GM21526 (cell line): ENCODE measurements around the gene TOMM20.

Source experiments
- ATAC-seq: cut with Tn5 transposase; IDR thresholded peaks from one replicate; pipeline ENCODE4 v1.9.1; 2021; ENCODE audit warnings: moderate library complexity; ENCODE audit not compliant: unreplicated experiment, low FRiP score

Gene TOMM20

GRCh38 chr1:235136111-235136510 lies 7.5 kb upstream of the TOMM20 start:
- no peak for ATAC-seq

GRCh38 chr1:235134171-235134570 lies 5.5 kb upstream of the TOMM20 start:
- ATAC-seq: no peak

GRCh38 chr1:235133086-235133485 lies 4.4 kb upstream of the TOMM20 start:
- ATAC-seq: no peak

DNA sequence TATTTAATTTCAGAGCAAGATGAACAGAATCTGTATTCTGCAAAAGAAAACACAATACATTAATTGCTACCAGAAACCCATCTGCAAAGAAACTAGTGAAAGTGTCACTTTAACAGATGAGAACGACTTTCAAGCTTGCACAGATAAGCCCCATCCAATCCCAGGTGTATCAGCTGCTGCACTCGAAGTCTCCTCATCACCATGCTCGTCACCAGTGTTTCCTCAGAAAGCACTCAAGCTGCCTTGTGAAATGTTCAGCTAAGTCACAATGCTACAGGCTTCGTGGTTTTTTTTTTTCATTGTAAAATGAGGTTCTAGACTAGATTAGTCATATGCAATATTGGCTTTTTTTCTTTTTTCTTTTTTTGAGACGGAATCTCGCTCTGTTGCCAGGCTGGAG lies 3.3 kb upstream of the TOMM20 start:
- ATAC-seq: no peak

DNA sequence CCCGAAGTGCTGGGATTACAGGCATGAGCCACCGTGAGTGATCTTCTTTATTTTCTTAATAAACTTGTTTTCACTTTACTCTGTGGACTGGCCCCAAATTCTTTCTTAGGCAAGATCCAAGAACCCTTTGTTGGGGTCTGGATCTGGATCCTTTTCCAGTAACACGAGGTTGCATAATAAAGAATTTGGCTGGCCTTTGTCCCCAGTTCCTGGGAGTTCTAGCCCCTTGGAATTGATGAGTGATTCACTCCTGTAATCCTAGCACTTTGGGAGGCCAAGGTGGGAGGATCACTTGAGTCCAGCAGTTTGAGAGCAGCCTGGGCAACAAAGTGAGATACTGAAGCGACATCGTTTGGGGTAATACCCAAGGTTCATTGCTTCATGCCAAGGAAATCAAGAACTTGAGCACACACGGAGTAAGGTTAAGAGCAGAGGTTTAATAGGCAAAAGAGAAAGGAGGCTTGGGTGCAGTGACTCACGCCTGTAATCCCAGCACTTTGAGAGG lies 2.2 kb upstream of the TOMM20 start:
- no peak for ATAC-seq

- no peak for ATAC-seq
Measured at GRCh38 chr1:235129774-235130570, 1.3 kb upstream of the TOMM20 start.

- ATAC-seq: no peak
Measured at GRCh38 chr1:235127732-235128455, 743 bp downstream of the TOMM20 start.

GRCh38 chr1:235127203-235127602 lies 1.4 kb downstream of the TOMM20 start:
- no peak for ATAC-seq

DNA sequence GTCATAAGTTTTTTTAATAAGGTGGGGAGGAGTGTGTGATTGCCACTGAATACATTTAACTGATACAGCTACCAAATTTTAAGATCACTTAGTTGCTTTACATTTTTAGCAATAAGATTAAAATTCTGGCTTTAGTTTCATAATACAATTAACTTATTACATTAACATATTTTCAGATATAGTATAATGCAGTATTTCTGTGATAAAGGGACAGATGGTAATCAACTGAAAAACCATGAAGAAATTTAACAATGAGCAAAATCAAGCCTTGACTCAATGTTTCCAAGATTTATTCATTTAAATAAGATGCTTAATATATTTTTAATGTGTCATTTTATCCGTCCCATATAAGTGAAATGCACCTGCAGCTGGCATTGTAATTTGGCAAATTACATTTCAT lies 4.0 kb downstream of the TOMM20 start:
- no peak for ATAC-seq

GRCh38 chr1:235124111-235124510 lies 4.5 kb downstream of the TOMM20 start:
- no peak for ATAC-seq

DNA sequence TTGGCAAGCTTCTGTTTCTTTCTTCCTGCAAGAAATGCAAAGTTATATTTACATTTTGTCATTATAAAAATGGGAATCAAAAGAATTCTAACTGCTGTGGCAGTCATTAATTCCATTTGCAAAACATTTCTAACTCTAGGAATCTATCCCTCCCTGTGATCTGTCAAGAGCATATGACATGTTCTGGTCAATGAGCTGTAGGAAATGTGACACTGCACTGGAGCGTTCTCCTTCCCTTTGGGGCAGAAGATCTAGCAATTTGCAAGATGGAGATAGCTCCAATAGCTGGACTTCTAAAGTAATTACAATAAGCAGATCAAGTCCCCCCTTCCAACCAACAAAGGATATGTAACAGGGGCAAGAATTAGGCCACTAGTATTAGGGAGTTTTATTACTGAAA lies 6.3 kb downstream of the TOMM20 start:
- no peak for ATAC-seq

DNA sequence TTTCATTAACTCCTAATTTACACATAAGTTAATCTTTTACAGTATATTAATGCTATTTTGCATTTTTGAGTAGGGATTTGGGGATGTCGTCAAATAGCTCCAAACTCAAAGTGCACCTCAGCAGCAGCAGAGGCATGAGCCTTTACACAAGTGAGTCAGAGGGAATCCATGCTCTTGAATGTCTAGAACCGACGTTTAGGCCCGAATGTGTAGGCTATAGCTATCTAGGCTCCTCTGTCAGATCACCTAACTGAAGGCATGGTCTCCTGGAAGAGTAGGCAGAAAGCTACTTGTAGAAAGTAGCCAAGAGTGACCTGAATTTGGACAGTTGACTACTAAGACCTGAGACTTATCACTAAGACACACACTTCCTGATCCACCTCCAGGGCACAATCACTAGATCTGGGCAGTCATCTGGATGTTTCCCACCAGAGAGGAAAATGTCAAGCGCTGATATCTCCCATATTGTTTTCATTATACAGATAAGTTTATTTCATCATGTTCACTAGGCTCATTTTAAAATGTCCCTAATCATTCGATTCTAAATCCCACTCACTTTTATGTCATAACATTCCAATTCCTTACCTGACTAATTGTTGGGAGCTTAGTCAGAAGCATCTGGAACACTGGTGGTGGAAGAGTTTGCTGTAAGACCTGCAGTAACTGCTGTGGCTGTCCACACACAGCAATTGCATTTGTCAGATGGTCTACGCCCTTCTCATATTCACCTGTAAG lies 15.3 kb downstream of the TOMM20 start:
- ATAC-seq: no peak

- ATAC-seq: no peak
Measured at GRCh38 chr1:235112297-235113182, 16.1 kb downstream of the TOMM20 start.

DNA sequence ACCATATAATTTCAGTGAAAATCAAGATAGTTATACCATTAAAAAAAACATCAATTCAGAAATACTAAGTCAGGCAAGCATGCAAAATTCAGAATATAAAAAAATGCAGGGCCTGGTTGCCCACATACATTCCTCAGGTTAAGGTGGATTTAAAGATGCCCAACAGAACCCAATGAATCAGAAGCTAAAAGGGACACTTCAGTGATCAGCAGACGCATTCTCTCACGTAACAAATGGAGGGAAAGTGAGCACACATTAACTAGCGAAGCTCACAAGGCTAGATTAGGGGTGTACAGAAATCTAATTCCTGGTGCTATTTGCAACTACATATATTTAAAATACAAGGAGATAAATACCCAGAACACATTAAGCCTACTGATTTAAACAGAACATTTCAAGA lies 17.5 kb downstream of the TOMM20 start:
- ATAC-seq: no peak

GRCh38 chr1:235108876-235109275 lies 19.8 kb downstream of the TOMM20 start:
- ATAC-seq: no peak

DNA sequence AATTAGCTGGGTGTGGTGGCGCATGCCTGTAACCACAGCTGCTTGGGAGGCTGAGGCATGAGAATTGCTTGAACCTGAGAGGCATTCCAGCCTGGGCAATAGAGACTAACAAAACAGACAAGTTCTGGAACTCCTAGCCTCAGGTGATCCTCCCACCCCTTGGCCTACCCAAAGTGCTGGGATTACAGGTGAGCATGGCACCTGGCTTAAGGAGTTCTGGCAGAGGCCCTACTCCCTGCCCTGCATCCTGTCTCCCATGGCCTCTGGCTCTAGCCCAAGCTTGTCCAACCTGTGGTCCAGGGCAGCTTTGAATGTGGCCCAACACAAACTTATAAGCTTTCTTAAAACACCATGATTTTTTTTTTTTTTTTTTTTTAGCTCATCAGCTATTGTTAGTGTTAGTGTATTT lies 20.4 kb downstream of the TOMM20 start:
- ATAC-seq: no peak

DNA sequence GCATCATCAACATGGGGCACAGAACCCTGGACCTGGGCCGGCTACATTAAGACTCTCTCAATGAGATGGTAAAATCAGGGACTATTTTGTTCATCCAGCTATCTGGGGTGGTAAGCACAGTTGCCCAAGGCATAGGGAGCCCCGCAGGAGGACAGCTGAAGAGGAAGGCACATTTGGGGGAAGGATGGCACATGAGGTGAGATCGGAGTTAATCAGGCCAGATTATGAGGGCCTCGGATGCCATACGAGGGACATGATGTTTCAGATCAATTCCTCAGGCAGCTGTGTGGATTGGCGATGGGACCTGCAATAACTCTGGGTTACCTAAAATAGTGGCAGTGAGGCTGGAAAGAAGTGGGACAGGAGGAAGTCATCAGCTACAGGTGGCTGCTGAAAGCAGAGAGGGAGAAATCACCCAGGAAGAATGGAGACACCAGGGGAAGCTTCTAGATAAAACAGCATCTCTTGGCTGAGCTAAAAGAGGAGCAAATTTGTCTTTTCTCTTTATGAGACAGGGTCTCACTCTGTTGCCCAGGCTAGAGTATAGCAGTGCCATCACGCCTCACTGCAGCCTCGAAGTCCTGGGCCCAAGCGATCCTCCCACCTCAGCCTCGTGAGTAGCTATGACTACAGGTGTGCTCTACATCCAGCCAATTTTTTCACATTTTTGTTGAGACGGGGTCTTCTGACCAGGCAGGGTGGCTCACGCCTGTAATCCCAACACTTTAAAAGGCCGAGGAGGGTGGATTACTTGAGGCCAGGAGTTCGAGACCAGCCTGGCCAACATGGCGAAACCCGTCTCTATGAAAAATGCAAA lies 21.1 kb downstream of the TOMM20 start:
- ATAC-seq: no peak

GRCh38 chr1:235106457-235106856 lies 22.2 kb downstream of the TOMM20 start:
- no peak for ATAC-seq
